ENCODE data around the gene FGF14.

FGF14 gene

GRCh38 chr13:101775267-101775666 is 626.6 kb downstream of the FGF14 start:
- H3K36me3 ChIP-seq (ENCODE audit: low read depth), result no peaks in the 10 kb centered on the region
- H3K9me3 ChIP-seq (ENCODE audit: severe bottlenecking), result no peaks in the 10 kb centered on the region
- TF ChIP-seq CTCF (IDR thresholded peaks at IDR 0.05; ENCODE audit: poor library complexity, severe bottlenecking), result no peak
- no peak overlapping the region for H3K4me3 ChIP-seq (ENCODE audit: severe bottlenecking)
- H3K27ac ChIP-seq (ENCODE audit: poor library complexity, severe bottlenecking), result no peak overlapping the region
- H3K4me1 ChIP-seq (ENCODE audit: insufficient read depth, poor library complexity, severe bottlenecking), result no peaks in the 10 kb centered on the region
- H3K27me3 ChIP-seq (ENCODE audit: insufficient read depth, poor library complexity, severe bottlenecking), result peaks cover 4% of the 10 kb centered on the region
- no peak for DNase-seq (ENCODE audit: low spot score)
- ATAC-seq (ENCODE audit: low read depth), result no peak

- no peak overlapping the region for H3K4me3 ChIP-seq (ENCODE audit: severe bottlenecking)
- ATAC-seq (ENCODE audit: low read depth) (no peak), DNase-seq (ENCODE audit: low spot score) (no peak)
- no peaks in the 10 kb centered on the region for H3K36me3 ChIP-seq (ENCODE audit: low read depth)
- H3K27ac ChIP-seq (ENCODE audit: poor library complexity, severe bottlenecking), result no peak overlapping the region
- H3K9me3 ChIP-seq (ENCODE audit: severe bottlenecking), result no peaks in the 10 kb centered on the region
- H3K27me3 ChIP-seq (ENCODE audit: insufficient read depth, poor library complexity, severe bottlenecking), result peaks cover 4% of the 10 kb centered on the region
- no peaks in the 10 kb centered on the region for H3K4me1 ChIP-seq (ENCODE audit: insufficient read depth, poor library complexity, severe bottlenecking)
- TF ChIP-seq CTCF (IDR thresholded peaks at IDR 0.05; ENCODE audit: poor library complexity, severe bottlenecking), result no peak
Observed at GRCh38 chr13:101774393-101774792, 627.5 kb downstream of the FGF14 start.

- H3K36me3 ChIP-seq (ENCODE audit: low read depth), result no peaks in the 10 kb centered on the region
- H3K27me3 ChIP-seq (ENCODE audit: insufficient read depth, poor library complexity, severe bottlenecking), result peaks cover 4% of the 10 kb centered on the region
- no peak overlapping the region for H3K4me3 ChIP-seq (ENCODE audit: severe bottlenecking)
- DNase-seq (ENCODE audit: low spot score) (no peak), ATAC-seq (ENCODE audit: low read depth) (no peak)
- no peak overlapping the region for H3K27ac ChIP-seq (ENCODE audit: poor library complexity, severe bottlenecking)
- no peaks in the 10 kb centered on the region for H3K4me1 ChIP-seq (ENCODE audit: insufficient read depth, poor library complexity, severe bottlenecking)
- H3K9me3 ChIP-seq (ENCODE audit: severe bottlenecking), result no peaks in the 10 kb centered on the region
- TF ChIP-seq CTCF (IDR thresholded peaks at IDR 0.05; ENCODE audit: poor library complexity, severe bottlenecking), result no peak
Observed at GRCh38 chr13:101773062-101773461, 628.8 kb downstream of the FGF14 start.

DNA sequence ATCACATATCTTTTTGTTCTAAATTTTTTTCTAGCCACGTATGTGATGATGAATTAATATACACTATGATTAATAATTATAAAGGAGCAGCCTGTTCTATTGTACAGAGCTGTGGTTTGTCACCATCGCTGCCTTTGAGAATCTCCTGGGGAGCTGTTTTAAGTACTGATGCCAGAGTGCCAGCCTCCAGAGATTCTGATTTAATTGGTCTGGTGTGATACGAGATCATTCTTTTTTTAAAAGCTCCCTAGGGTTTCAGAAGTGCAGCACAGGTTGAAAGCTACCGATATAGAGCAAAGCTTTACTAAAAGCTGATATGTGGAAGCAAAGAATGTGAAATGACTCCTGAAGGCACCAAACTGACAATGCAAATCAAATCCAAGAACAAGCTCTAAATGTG is 634.7 kb downstream of the FGF14 start:
- Histone ChIP-seq H3K4me1 (ENCODE audit: insufficient read depth, poor library complexity, severe bottlenecking) (no peaks in the 10 kb centered on the region), H3K36me3 (ENCODE audit: low read depth) (no peaks in the 10 kb centered on the region), H3K9me3 (ENCODE audit: severe bottlenecking) (no peaks in the 10 kb centered on the region), H3K4me3 (ENCODE audit: severe bottlenecking) (no peak overlapping the region), H3K27ac (ENCODE audit: poor library complexity, severe bottlenecking) (no peak overlapping the region), H3K27me3 (ENCODE audit: insufficient read depth, poor library complexity, severe bottlenecking) (peaks cover 4% of the 10 kb centered on the region)
- no peak for ATAC-seq (ENCODE audit: low read depth)
- no peak for DNase-seq (ENCODE audit: low spot score)
- TF ChIP-seq CTCF (IDR thresholded peaks at IDR 0.05; ENCODE audit: poor library complexity, severe bottlenecking), result no peak

- ATAC-seq (ENCODE audit: low read depth) (peak; percentile 60), DNase-seq (ENCODE audit: low spot score) (no peak)
- H3K27me3 ChIP-seq (ENCODE audit: insufficient read depth, poor library complexity, severe bottlenecking), result no peaks in the 10 kb centered on the region
- H3K4me1 ChIP-seq (ENCODE audit: insufficient read depth, poor library complexity, severe bottlenecking), result no peaks in the 10 kb centered on the region
- H3K36me3 ChIP-seq (ENCODE audit: low read depth), result no peaks in the 10 kb centered on the region
- TF ChIP-seq CTCF (IDR thresholded peaks at IDR 0.05; ENCODE audit: poor library complexity, severe bottlenecking), result no peak
- H3K4me3 ChIP-seq (ENCODE audit: severe bottlenecking), result no peak overlapping the region
- H3K9me3 ChIP-seq (ENCODE audit: severe bottlenecking), result no peaks in the 10 kb centered on the region
- no peak overlapping the region for H3K27ac ChIP-seq (ENCODE audit: poor library complexity, severe bottlenecking)
Observed at GRCh38 chr13:101763191-101763590, 638.7 kb downstream of the FGF14 start.
